ENCODE data around the gene SLC22A5.

The SLC22A5 gene

GRCh38 chr5:132429463-132430440 is 60.2 kb downstream of the SLC22A5 start:
- Histone ChIP-seq H3K36me3 (replicated peaks) (no peaks in the 10 kb centered on the region), H3K4me3 (ENCODE audit: low read depth, low read length) (no peak overlapping the region), H3K27me3 (replicated peaks) (no peaks in the 10 kb centered on the region), H3K27ac (no peak overlapping the region)
- TF ChIP-seq CTCF (IDR thresholded peaks at IDR 0.05; ENCODE audit: low read depth, low read length, missing control alignments), result no peak
- DNase-seq, result no peak
- in situ Hi-C loops (cut with HindIII; ENCODE audit: low pct_ligation_motif_present, low sequenced_read_pairs), result no loop called here

- no peaks in the 10 kb centered on the region for H3K27me3 ChIP-seq (replicated peaks)
- no peak overlapping the region for H3K27ac ChIP-seq
- H3K36me3 ChIP-seq (replicated peaks), result no peaks in the 10 kb centered on the region
- H3K4me3 ChIP-seq (ENCODE audit: low read depth, low read length), result no peak overlapping the region
- in situ Hi-C loops (cut with HindIII; ENCODE audit: low pct_ligation_motif_present, low sequenced_read_pairs), result no loop called here
- no peak for DNase-seq
- TF ChIP-seq CTCF (IDR thresholded peaks at IDR 0.05; ENCODE audit: low read depth, low read length, missing control alignments), result no peak
Observed at GRCh38 chr5:132430746-132431145, 61.2 kb downstream of the SLC22A5 start.

- H3K36me3 ChIP-seq (replicated peaks), result no peaks in the 10 kb centered on the region
- no peak overlapping the region for H3K4me3 ChIP-seq (ENCODE audit: low read depth, low read length)
- H3K27me3 ChIP-seq (replicated peaks), result no peaks in the 10 kb centered on the region
- no peak for TF ChIP-seq CTCF (IDR thresholded peaks at IDR 0.05; ENCODE audit: low read depth, low read length, missing control alignments)
- in situ Hi-C loops (cut with HindIII; ENCODE audit: low pct_ligation_motif_present, low sequenced_read_pairs), result no loop called here
- no peak for DNase-seq
- no peak overlapping the region for H3K27ac ChIP-seq
Observed at GRCh38 chr5:132431632-132432031, 62.1 kb downstream of the SLC22A5 start.

GRCh38 chr5:132433141-132433540 is 63.6 kb downstream of the SLC22A5 start:
- in situ Hi-C loops (cut with HindIII; ENCODE audit: low pct_ligation_motif_present, low sequenced_read_pairs), result no loop called here
- no peak for DNase-seq
- Histone ChIP-seq H3K27ac (no peak overlapping the region), H3K27me3 (replicated peaks) (no peaks in the 10 kb centered on the region), H3K36me3 (replicated peaks) (no peaks in the 10 kb centered on the region), H3K4me3 (ENCODE audit: low read depth, low read length) (no peak overlapping the region)
- TF ChIP-seq CTCF (IDR thresholded peaks at IDR 0.05; ENCODE audit: low read depth, low read length, missing control alignments), result no peak

- H3K27ac ChIP-seq, result no peak overlapping the region
- in situ Hi-C loops (cut with HindIII; ENCODE audit: low pct_ligation_motif_present, low sequenced_read_pairs), result no loop called here
- H3K4me3 ChIP-seq (ENCODE audit: low read depth, low read length), result no peak overlapping the region
- no peak for TF ChIP-seq CTCF (IDR thresholded peaks at IDR 0.05; ENCODE audit: low read depth, low read length, missing control alignments)
- DNase-seq, result no peak
- no peaks in the 10 kb centered on the region for H3K36me3 ChIP-seq (replicated peaks)
- no peaks in the 10 kb centered on the region for H3K27me3 ChIP-seq (replicated peaks)
Observed at GRCh38 chr5:132434416-132435286, 65.1 kb downstream of the SLC22A5 start.

All from brain microvascular endothelial cell (primary cell).